DND-41 (cell line): ENCODE data around the gene SMIM14.

Experiments used
- EZH2 ChIP-seq: IDR thresholded peaks from 3 replicates; pipeline ENCODE4 v1.6.1; 2012; ENCODE audit warnings: borderline replicate concordance, low read depth, mild to moderate bottlenecking, moderate library complexity, low read length, inconsistent platforms; ENCODE audit not compliant: severe bottlenecking
- TF ChIP-seq, protein P1 (sequence below): IDR thresholded peaks from 2 replicates; pipeline ENCODE4 v1.5.1; 2012; ENCODE audit warnings: borderline replicate concordance, low read length, moderate library complexity, mild to moderate bottlenecking; ENCODE audit not compliant: poor library complexity, severe bottlenecking; ENCODE audit errors: extremely low read depth

DNA sequence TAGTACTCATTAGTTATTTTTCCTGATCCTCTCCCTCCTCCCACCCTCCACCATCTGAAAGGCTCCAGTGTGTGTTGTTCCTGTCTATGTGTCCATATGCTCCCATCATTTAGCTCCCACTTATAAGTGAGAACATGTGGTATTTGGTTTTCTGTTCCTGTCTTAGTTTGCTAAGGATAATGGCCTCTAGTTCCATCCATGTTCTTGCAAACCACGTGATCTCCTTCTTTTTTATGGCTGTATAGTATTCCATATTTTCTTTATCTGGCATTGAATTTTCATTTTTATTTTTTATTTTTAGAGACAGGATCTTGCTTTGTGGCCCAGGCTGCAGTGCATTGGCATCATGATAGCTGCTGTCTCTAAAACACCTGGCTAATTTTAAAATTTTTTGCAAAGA, 47.3 kb upstream of the SMIM14 start:
- TF ChIP-seq, protein P1, sequence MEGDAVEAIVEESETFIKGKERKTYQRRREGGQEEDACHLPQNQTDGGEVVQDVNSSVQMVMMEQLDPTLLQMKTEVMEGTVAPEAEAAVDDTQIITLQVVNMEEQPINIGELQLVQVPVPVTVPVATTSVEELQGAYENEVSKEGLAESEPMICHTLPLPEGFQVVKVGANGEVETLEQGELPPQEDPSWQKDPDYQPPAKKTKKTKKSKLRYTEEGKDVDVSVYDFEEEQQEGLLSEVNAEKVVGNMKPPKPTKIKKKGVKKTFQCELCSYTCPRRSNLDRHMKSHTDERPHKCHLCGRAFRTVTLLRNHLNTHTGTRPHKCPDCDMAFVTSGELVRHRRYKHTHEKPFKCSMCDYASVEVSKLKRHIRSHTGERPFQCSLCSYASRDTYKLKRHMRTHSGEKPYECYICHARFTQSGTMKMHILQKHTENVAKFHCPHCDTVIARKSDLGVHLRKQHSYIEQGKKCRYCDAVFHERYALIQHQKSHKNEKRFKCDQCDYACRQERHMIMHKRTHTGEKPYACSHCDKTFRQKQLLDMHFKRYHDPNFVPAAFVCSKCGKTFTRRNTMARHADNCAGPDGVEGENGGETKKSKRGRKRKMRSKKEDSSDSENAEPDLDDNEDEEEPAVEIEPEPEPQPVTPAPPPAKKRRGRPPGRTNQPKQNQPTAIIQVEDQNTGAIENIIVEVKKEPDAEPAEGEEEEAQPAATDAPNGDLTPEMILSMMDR: no peak
- TF ChIP-seq EZH2: no peak
